ENCODE measurements around the gene DGKI. TPM values are rescaled to one million over a fixed set of nuclear protein-coding genes. Genes with fewer than 3 reads are reported as not detected.

DGKI gene
- total and polyA plus RNA-seq, 9 of the 15 experiments (the other 6 are each of a cell fraction or from before 2014, with no cell fraction given) = 0.11 to 0.54 (median 0.15) TPM; not detected in 5

GRCh38 chr7:137801003-137801402 is 45.8 kb downstream of the DGKI start:
- Histone ChIP-seq H3K79me2 (ENCODE audit: control insufficient read depth, insufficient read depth, low read length) (no peaks in the 10 kb centered on the region), H3K9me1 (ENCODE audit: control insufficient read depth, insufficient read depth, low read length) (no peaks in the 10 kb centered on the region), H4K20me1 (replicated peaks; ENCODE audit: control insufficient read depth, insufficient read depth, low read length) (no peaks in the 10 kb centered on the region), H3K9ac (ENCODE audit: insufficient read depth in 1 of 2, low read depth in 2 of 2, low read length in 2 of 2) (no peak overlapping the region), H3K27me3 (ENCODE audit: control insufficient read depth in 2 of 2, insufficient read depth in 2 of 2, low read length in 2 of 2) (peaks cover 5 to 7% of the 10 kb centered on the region in 2 experiments; a peak in 3 of 5 replicates), H3K27ac (ENCODE audit: extremely low read depth, low read depth, low read length) (no peak overlapping the region), H3K4me1 (replicated peaks in 1 of 2; ENCODE audit: control insufficient read depth in 2 of 2, insufficient read depth in 2 of 2, low read length in 2 of 2) (no peaks in the 10 kb centered on the region), H3K4me3 (no peak overlapping the region), H3K4me2 (ENCODE audit: insufficient read depth, low read length) (no peak overlapping the region), H3K9me3 (replicated peaks; ENCODE audit: control insufficient read depth, insufficient read depth, low read depth, low read length) (no peaks in the 10 kb centered on the region), H3K36me3 (ENCODE audit: control insufficient read depth, insufficient read depth, low read length) (no peaks in the 10 kb centered on the region), H2AFZ (ENCODE audit: low read depth, low read length) (no peak overlapping the region)
- CTCF ChIA-PET (ENCODE audit: low intra/inter-chr PET ratio) = no interaction called here
- POLR2A ChIA-PET = interaction anchor here (1.0 kb wide), 1 partner anchor 11 kb away, joined by 3 read pairs; no protein-coding TSS in a partner anchor
- WGBS (ENCODE audit: insufficient coverage, low coverage, missing lambda C conversion rate) = 0% methylated on average over 1 of the region's 1 CpG
- intact Hi-C loops (cut with micrococcal nuclease) (no loop called here), in situ Hi-C loops (cut with MboI) (no loop called here)
- FAIRE-seq (no peak), ATAC-seq (no peak), DNase-seq (ENCODE audit: extremely low read depth in 1 of 4, low spot score in 3 of 4) (no peak)
- no peak for TF ChIP-seq DPF2 (IDR thresholded peaks at IDR 0.05)
- TF ChIP-seq BRF2 (IDR thresholded peaks at IDR 0.05; ENCODE audit: borderline replicate concordance, insufficient read depth, insufficient read length) = no peak
- no TSS peak for BruUV-seq (replicated peaks)

- Histone ChIP-seq H3K4me2 (ENCODE audit: insufficient read depth, low read length) (no peak overlapping the region), H4K20me1 (replicated peaks; ENCODE audit: control insufficient read depth, insufficient read depth, low read length) (no peaks in the 10 kb centered on the region), H3K79me2 (ENCODE audit: control insufficient read depth, insufficient read depth, low read length) (no peaks in the 10 kb centered on the region), H3K4me1 (replicated peaks in 1 of 2; ENCODE audit: control insufficient read depth in 2 of 2, insufficient read depth in 2 of 2, low read length in 2 of 2) (no peaks in the 10 kb centered on the region), H3K9me3 (replicated peaks; ENCODE audit: control insufficient read depth, insufficient read depth, low read depth, low read length) (no peaks in the 10 kb centered on the region), H3K9ac (ENCODE audit: insufficient read depth in 1 of 2, low read depth in 2 of 2, low read length in 2 of 2) (no peak overlapping the region), H3K9me1 (ENCODE audit: control insufficient read depth, insufficient read depth, low read length) (no peaks in the 10 kb centered on the region), H3K27me3 (ENCODE audit: control insufficient read depth in 2 of 2, insufficient read depth in 2 of 2, low read length in 2 of 2) (no peaks in the 10 kb centered on the region), H3K4me3 (no peak overlapping the region), H3K27ac (ENCODE audit: extremely low read depth, low read depth, low read length) (no peak overlapping the region), H3K36me3 (ENCODE audit: control insufficient read depth, insufficient read depth, low read length) (no peaks in the 10 kb centered on the region), H2AFZ (ENCODE audit: low read depth, low read length) (no peak overlapping the region)
- ChIA-PET CTCF (ENCODE audit: low intra/inter-chr PET ratio) (no interaction called here), POLR2A (no interaction called here)
- WGBS (ENCODE audit: insufficient coverage, low coverage, missing lambda C conversion rate) = 1% methylated on average over 4 of the region's 4 CpGs
- FAIRE-seq (no peak), ATAC-seq (no peak), DNase-seq (ENCODE audit: extremely low read depth in 1 of 4, low spot score in 3 of 4) (no peak)
- BruUV-seq (replicated peaks) = no TSS peak
- intact Hi-C loops (cut with micrococcal nuclease) (no loop called here), in situ Hi-C loops (cut with MboI) (no loop called here)
- TF ChIP-seq CREB3L1 (IDR thresholded peaks at IDR 0.05; ENCODE audit: borderline replicate concordance, low read depth) = no peak
- TF ChIP-seq HBP1 (CRISPR knock-in tag; IDR thresholded peaks at IDR 0.05) = no peak
- no peak for TF ChIP-seq HDAC8 (tag; IDR thresholded peaks at IDR 0.05)
- TF ChIP-seq ZNF282 (CRISPR knock-in tag; IDR thresholded peaks at IDR 0.05) = no peak
Observed at GRCh38 chr7:137798073-137798763, 48.6 kb downstream of the DGKI start.
